Fibroblast of lung (primary cell): ENCODE data around the gene TSPAN11.

ENCODE experiments used
- EZH2 ChIP-seq: IDR thresholded peaks from 2 replicates; pipeline ENCODE4 v1.5.1; 2012; ENCODE audit warnings: low read length, control low read depth, mild to moderate bottlenecking; ENCODE audit errors: missing control alignments
- TF ChIP-seq, protein P1 (sequence below), 2 donors: IDR thresholded peaks in 1 of 2; conservative IDR thresholded peaks in 1 of 2; 1 replicate in 1 of 2; 2 replicates in 1 of 2; pipeline ENCODE4 v1.5.1; 2011 to 2012; ENCODE audit warnings: low read length in 2 of 2, control low read depth in 1 of 2, inconsistent platforms in 1 of 2, low read depth in 1 of 2, mild to moderate bottlenecking in 1 of 2

DNA sequence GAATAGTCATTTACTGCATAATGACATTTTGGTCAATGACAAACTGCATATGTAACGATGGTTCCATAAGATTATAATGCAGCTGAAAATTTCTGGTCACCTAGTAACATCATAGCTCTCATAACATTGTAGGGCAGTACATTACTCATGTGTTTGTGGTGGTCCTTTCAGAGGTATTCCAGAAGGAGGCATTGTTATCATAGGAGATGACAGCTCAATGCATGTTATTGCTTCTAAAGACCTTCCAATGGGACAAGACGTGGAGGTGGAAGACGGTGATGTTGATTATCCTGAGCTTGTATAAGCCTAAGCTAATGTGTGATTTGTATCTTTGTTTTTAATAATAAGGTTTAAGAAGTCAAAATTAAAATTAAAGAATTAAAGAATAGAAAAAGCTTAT, 43.8 kb upstream of the TSPAN11 start:
- TF ChIP-seq, protein P1, sequence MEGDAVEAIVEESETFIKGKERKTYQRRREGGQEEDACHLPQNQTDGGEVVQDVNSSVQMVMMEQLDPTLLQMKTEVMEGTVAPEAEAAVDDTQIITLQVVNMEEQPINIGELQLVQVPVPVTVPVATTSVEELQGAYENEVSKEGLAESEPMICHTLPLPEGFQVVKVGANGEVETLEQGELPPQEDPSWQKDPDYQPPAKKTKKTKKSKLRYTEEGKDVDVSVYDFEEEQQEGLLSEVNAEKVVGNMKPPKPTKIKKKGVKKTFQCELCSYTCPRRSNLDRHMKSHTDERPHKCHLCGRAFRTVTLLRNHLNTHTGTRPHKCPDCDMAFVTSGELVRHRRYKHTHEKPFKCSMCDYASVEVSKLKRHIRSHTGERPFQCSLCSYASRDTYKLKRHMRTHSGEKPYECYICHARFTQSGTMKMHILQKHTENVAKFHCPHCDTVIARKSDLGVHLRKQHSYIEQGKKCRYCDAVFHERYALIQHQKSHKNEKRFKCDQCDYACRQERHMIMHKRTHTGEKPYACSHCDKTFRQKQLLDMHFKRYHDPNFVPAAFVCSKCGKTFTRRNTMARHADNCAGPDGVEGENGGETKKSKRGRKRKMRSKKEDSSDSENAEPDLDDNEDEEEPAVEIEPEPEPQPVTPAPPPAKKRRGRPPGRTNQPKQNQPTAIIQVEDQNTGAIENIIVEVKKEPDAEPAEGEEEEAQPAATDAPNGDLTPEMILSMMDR (conservative IDR thresholded peaks at IDR 0.05 in 1 of 2, IDR thresholded peaks at IDR 0.05 in 1 of 2; ENCODE audit: low read depth in 1 of 2, low read length in 2 of 2) = no peak
- TF ChIP-seq EZH2 = no peak
